GM12864 (cell line): ENCODE results near the gene TFPI.

ENCODE experiments used
- DNase-seq: peaks from one replicate; pipeline ENCODE4 v3.0.0-alpha.2; 2011; ENCODE audit warnings: low read depth
- H3K4me3 ChIP-seq: 2 replicates; pipeline ENCODE4 v1.5.1; 2011; ENCODE audit warnings: mild to moderate bottlenecking, low read depth, low read length, control low read depth
- TF ChIP-seq, protein P1 (sequence below): IDR thresholded peaks from 2 replicates; pipeline ENCODE4 v1.5.1; 2011; ENCODE audit warnings: low read depth, mild to moderate bottlenecking, moderate library complexity, low read length, control low read depth, inconsistent platforms; ENCODE audit errors: missing control alignments

TFPI gene

DNA sequence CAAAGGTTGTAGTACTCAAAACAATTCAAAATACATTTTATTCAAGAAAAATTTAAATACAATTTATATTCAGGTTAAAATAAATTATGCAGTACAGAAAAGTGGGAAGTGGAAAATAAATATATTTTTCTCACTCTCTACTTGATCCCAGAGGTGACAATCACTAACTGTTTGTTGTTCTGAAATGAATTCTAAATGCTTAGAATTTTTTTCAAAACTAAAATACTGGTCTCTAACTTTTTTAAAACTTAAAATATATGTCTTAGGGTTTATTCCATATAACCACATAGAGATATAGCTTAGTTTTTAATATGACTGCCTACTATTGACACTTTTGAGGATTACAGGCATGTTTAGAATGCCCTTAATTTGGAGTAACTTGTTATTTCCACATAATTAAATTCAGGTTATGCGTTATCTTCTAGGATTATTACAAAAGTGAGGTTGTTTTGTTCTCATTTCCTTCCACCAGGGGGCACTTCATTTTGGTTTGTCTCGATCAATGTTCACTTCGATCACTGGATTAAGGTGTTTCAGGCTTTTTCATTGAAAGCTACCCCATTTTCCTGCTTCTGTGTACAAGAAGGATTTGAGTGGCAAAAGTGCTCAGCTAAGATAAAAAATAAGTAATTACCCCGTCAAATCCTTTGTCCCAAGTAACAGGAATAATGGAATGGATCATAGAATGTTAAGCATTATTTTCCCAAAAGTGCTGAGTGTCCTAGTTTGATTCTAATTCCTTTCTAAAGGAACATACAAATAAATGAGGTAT lies 27.1 kb upstream of the TFPI start:
- TF ChIP-seq, protein P1, sequence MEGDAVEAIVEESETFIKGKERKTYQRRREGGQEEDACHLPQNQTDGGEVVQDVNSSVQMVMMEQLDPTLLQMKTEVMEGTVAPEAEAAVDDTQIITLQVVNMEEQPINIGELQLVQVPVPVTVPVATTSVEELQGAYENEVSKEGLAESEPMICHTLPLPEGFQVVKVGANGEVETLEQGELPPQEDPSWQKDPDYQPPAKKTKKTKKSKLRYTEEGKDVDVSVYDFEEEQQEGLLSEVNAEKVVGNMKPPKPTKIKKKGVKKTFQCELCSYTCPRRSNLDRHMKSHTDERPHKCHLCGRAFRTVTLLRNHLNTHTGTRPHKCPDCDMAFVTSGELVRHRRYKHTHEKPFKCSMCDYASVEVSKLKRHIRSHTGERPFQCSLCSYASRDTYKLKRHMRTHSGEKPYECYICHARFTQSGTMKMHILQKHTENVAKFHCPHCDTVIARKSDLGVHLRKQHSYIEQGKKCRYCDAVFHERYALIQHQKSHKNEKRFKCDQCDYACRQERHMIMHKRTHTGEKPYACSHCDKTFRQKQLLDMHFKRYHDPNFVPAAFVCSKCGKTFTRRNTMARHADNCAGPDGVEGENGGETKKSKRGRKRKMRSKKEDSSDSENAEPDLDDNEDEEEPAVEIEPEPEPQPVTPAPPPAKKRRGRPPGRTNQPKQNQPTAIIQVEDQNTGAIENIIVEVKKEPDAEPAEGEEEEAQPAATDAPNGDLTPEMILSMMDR, result peak; percentile 69
- H3K4me3 ChIP-seq, result no peak overlapping the region
- DNase-seq, result no peak

DNA sequence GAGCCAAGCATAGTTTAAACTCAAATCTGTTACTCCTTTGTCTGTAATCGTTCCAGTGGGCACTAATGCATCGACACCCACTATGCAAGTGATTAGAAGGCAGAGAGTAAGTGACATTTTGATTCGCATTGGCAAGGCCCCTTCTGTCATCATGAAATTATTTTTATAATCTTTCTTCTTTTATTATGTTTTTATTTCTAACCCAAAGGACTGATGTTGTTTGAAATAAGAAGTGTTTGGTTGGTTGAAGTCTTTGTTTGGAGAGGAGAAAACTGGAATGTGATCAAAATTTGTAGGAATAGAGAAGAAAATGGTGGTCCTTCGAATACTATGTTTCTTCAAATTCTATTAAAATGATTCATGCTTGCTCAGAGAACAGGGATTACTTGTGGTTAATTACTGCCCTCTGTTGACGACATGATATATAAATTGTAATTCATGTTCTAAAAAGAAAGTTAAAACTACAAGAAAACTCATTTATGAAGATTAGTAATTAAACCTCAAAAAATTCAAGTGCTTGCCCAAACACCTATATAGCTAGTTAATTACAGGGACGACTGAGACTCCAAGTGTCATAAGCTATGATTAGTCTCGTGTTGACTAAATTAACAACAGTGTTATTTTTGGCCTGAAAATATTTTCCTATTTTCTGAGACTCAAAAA lies 26.4 kb upstream of the TFPI start:
- TF ChIP-seq, protein P1, result peak; percentile 15
- DNase-seq, result no peak
- no peak overlapping the region for H3K4me3 ChIP-seq

GRCh38 chr2:187577310-187577709 lies 23.1 kb upstream of the TFPI start:
- H3K4me3 ChIP-seq, result no peak overlapping the region
- TF ChIP-seq, protein P1, result no peak
- no peak for DNase-seq

DNA sequence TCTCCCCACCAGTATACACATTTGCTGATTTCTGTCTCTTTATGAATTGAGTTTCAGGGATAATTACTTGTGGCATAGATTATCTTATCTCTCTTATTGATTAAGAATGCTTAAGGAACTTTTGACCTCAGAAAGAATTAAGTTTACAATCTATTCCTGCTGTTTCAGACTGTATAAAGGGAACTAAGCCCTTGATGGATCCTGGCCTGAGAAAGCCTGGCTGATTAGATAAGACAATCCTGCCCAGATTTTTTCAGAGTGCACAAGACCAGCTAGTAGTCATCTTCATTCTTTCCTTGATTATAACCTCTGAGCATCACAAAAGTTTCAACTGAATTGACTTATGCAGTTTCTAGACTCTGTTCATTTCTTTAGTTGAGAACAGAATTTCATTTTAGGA lies 22.7 kb upstream of the TFPI start:
- DNase-seq, result no peak
- TF ChIP-seq, protein P1, result no peak
- H3K4me3 ChIP-seq, result no peak overlapping the region

- TF ChIP-seq, protein P1, result no peak
- H3K4me3 ChIP-seq, result no peak overlapping the region
- no peak for DNase-seq
These were observed 21.5 kb upstream of the TFPI start for GRCh38 chr2:187575751-187576067.

DNA sequence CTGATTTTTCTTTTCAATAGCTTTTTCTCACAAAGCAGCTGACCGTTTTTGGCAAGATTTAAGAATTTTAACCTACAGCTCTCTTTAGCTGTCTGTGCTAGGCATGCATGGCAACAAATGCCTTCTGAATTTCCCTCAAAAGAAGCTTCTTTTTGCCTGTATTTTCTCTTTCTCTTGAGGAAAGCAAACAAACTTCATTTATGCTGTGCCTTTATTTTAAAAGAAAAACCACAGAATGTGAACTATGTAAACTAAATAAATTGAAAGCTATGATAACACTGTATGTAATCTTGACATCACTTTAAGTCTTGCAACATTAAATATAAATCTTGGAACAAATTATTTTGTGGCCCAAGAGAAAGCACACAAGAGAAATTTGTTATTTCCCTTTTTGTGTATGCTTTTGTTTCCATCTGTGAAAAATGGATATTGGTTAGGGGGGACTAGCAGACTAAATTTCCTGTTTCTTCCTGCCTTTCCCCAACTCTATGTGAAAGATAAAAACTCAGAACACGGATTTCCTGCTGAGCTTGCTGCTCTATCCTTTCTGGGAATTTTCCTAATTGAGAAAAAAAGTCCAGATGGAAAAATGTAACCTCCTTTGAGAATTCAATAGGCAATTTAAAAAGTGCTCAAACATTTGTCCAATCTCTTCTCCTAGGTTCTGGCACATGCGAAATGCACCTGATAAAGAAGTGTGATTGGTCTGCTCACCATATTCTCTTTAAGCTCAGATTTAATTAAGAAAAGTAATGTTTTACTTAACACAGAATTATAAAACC lies 20.9 kb upstream of the TFPI start:
- DNase-seq, result no peak
- H3K4me3 ChIP-seq, result no peak overlapping the region
- TF ChIP-seq, protein P1, result no peak
